Smooth muscle cell (in vitro differentiated cells): ENCODE measurements around the gene ANKRD44. TPM values are rescaled to one million over a fixed set of nuclear protein-coding genes. Genes with fewer than 3 reads are reported as not detected.

ENCODE experiments used
- DNase-seq: peaks from one replicate; lab custom pipeline; 2025; ENCODE audit not compliant: unreplicated experiment; lab: John Stamatoyannopoulos, UW
- H2AFZ ChIP-seq: fragments of 200-600 bp; sonication (generic); 2 replicates; pipeline ENCODE4 v1.6.0; 2016; ENCODE audit warnings: antibody characterized with exemption, low read depth, mild to moderate bottlenecking
- H3F3A ChIP-seq: fragments of 200-600 bp; sonication (generic); 2 replicates; pipeline ENCODE4 v1.6.0; 2017; ENCODE audit warnings: antibody characterized with exemption, low read depth
- H3K27ac ChIP-seq: fragments of 200-600 bp; sonication (generic); 2 replicates; pipeline ENCODE4 v1.5.1; 2016; ENCODE audit warnings: low read depth, mild to moderate bottlenecking
- H3K27me3 ChIP-seq: fragments of 200-600 bp; sonication (generic); 2 replicates; pipeline ENCODE4 v1.6.1; 2016; ENCODE audit warnings: low read depth, mild to moderate bottlenecking
- H3K36me3 ChIP-seq: fragments of 200-600 bp; sonication (generic); 2 replicates; pipeline ENCODE4 v1.5.1; 2016; ENCODE audit warnings: low read depth
- H3K4me1 ChIP-seq: fragments of 200-600 bp; sonication (generic); 2 replicates; pipeline ENCODE4 v1.5.1; 2016; ENCODE audit warnings: low read depth
- H3K4me2 ChIP-seq: fragments of 200-600 bp; sonication (generic); 2 replicates; pipeline ENCODE4 v1.6.0; 2016; ENCODE audit warnings: mild to moderate bottlenecking
- H3K4me3 ChIP-seq: fragments of 200-600 bp; sonication (generic); 2 replicates; pipeline ENCODE4 v1.5.1; 2016; ENCODE audit warnings: mild to moderate bottlenecking
- H3K79me2 ChIP-seq: fragments of 200-600 bp; sonication (generic); 2 replicates; pipeline ENCODE4 v1.6.0; 2016; ENCODE audit warnings: low read depth, mild to moderate bottlenecking
- H3K9ac ChIP-seq: fragments of 200-600 bp; sonication (generic); 2 replicates; pipeline ENCODE4 v1.6.0; 2016; ENCODE audit warnings: low read depth
- H3K9me3 ChIP-seq: fragments of 200-600 bp; sonication (generic); replicated peaks from 2 replicates; pipeline ENCODE4 v1.5.1; 2016; ENCODE audit warnings: low read depth
- H4K20me1 ChIP-seq: fragments of 200-600 bp; sonication (generic); 2 replicates; pipeline ENCODE4 v1.6.0; 2016; ENCODE audit warnings: low read depth
- WGBS: methylation state at CpG from one replicate; pipeline ENCODE4 v1.1.7; 2016; ENCODE audit warnings: low lambda C conversion rate; 5-methylcytosine and 5-hydroxymethylcytosine counted together
- polyA plus RNA-seq: library from polyadenylated mRNA; unstranded; fragments of >200 nt; fragmentation: Nextera tagmentation; extraction: Ambion mirVana; gene quantifications from 2 replicates; pipeline ENCODE4 v1.2.1, GENCODE V29; 2016
- total RNA-seq: library from RNA; depleted of rRNA; stranded (reverse); fragments of >200 nt; gene quantifications from 2 replicates; pipeline ENCODE4 v1.2.3, GENCODE V29; 2014
- TF ChIP-seq, protein P1 (sequence below): fragments of 200-600 bp; sonication (generic); IDR thresholded peaks from 2 replicates; pipeline ENCODE4 v1.5.1; 2017; ENCODE audit warnings: borderline replicate concordance, mild to moderate bottlenecking, antibody characterized with exemption; ENCODE audit not compliant: insufficient read depth, poor library complexity, severe bottlenecking

ANKRD44 gene
- total and polyA plus RNA-seq, 2 experiments from 2014 or later: 3.6 to 5.5 TPM

DNA sequence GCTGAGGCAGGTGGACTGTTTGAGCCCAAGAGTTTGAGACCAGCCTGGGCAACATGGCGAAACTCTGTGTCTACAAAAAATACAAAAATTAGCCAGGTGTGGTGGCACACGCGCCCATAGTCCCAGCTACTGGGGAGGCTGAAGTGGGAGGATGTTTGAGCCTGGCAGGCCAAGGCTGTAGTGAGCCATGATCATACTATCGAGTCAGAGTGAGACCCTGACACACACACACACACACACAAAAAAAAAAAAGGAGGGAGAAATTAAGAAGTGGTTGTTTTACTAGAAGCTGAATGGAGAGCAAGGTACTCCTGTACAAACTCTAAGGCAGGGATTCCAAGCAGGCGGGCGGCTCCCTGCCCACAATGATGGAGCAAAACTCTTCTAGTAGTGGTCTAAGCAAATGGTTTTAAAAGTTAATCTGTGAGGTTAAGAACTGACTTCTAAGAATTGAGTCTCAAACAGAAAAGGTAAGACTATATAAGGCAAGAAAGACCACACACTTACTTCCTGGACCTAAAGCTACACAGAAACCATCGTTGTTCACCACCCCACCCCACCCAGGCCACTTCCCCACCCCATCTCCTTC lies 2.6 kb downstream of the ANKRD44 start:
- H3K27ac ChIP-seq: no peak overlapping the region
- H2AFZ ChIP-seq: no peak overlapping the region
- no peak overlapping the region for H3K4me3 ChIP-seq
- DNase-seq: no peak
- H4K20me1 ChIP-seq: no peaks in the 10 kb centered on the region
- no peak overlapping the region for H3K9ac ChIP-seq
- peaks cover 10% of the 10 kb centered on the region for H3K4me1 ChIP-seq
- TF ChIP-seq, protein P1, sequence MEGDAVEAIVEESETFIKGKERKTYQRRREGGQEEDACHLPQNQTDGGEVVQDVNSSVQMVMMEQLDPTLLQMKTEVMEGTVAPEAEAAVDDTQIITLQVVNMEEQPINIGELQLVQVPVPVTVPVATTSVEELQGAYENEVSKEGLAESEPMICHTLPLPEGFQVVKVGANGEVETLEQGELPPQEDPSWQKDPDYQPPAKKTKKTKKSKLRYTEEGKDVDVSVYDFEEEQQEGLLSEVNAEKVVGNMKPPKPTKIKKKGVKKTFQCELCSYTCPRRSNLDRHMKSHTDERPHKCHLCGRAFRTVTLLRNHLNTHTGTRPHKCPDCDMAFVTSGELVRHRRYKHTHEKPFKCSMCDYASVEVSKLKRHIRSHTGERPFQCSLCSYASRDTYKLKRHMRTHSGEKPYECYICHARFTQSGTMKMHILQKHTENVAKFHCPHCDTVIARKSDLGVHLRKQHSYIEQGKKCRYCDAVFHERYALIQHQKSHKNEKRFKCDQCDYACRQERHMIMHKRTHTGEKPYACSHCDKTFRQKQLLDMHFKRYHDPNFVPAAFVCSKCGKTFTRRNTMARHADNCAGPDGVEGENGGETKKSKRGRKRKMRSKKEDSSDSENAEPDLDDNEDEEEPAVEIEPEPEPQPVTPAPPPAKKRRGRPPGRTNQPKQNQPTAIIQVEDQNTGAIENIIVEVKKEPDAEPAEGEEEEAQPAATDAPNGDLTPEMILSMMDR: no peak
- no peak overlapping the region for H3K4me2 ChIP-seq
- 94% methylated on average over 7 of the region's 7 CpGs for WGBS
- H3F3A ChIP-seq: peaks cover 13% of the 10 kb centered on the region
- no peaks in the 10 kb centered on the region for H3K27me3 ChIP-seq
- H3K79me2 ChIP-seq: no peaks in the 10 kb centered on the region
- H3K36me3 ChIP-seq: no peaks in the 10 kb centered on the region
- H3K9me3 ChIP-seq: no peaks in the 10 kb centered on the region

DNA sequence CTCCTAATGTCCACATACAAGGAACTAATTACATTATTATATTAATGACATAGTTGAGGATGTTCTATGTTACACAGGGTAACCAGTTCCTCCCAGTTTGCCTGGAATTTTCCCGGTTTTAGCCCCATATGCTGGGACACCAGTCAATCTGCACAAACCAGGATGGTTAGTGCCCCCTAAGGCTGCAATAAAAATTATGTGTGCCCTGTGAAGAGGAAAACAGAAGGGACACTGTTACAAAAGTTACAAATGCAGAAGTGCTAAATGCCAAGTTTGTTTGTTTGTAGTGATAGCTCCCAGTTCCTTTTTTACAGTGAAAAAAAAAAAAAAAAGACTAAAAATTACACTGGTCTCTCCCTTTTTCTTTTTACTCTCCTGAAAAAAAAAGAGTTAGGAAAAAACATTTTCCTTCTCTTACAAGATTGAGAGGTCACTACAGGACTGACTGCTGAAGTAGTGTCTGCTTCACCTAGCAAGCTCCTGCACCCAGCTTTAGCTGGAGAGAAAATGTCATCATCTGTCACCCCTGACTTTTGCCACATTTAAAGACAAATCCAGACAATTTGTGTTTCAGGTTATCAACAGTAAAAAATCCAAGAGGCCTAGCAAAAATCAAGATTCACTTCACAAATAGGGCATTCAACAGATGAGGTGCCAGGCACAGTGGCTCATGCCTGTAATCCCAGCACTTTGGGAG lies 3.2 kb downstream of the ANKRD44 start:
- Histone ChIP-seq H3F3A (peaks cover 13% of the 10 kb centered on the region), H3K9ac (no peak overlapping the region), H2AFZ (no peak overlapping the region), H3K36me3 (no peaks in the 10 kb centered on the region), H3K27ac (no peak overlapping the region), H3K4me3 (no peak overlapping the region), H3K4me1 (peaks cover 10% of the 10 kb centered on the region), H4K20me1 (no peaks in the 10 kb centered on the region), H3K9me3 (no peaks in the 10 kb centered on the region), H3K4me2 (no peak overlapping the region), H3K27me3 (no peaks in the 10 kb centered on the region), H3K79me2 (no peaks in the 10 kb centered on the region)
- no peak for DNase-seq
- TF ChIP-seq, protein P1: no peak
- WGBS: 88% methylated on average over 1 of the region's 1 CpG

DNA sequence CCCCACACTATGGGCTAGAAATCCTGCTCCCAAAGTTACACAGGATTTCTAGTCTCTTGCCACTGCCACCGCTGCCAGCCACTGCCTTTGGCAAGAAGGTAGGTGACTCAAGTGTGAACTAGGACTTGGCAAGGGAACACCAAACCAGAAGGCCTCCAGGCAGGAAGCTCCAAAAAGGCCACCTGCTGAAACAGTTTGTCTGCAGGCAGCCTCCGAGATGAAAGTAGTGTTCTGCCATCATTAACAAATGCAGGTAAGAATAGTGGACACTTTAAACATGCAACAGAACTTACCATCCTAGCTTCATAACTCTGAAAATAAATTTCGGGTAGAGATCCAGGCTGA lies 3.9 kb downstream of the ANKRD44 start:
- Histone ChIP-seq H3K9ac (no peak overlapping the region), H2AFZ (no peak overlapping the region), H3K4me3 (no peak overlapping the region), H3K4me1 (peaks cover 5% of the 10 kb centered on the region), H3F3A (peaks cover 8% of the 10 kb centered on the region), H3K36me3 (no peaks in the 10 kb centered on the region), H3K9me3 (no peaks in the 10 kb centered on the region), H3K4me2 (no peak overlapping the region), H3K27me3 (no peaks in the 10 kb centered on the region), H4K20me1 (no peaks in the 10 kb centered on the region), H3K79me2 (no peaks in the 10 kb centered on the region), H3K27ac (no peak overlapping the region)
- WGBS: 90% methylated on average over 3 of the region's 3 CpGs
- DNase-seq: no peak
- TF ChIP-seq, protein P1: no peak
